ENCODE results near the gene IFIT5.
"Not testable (repeated sequence)": the region's sequence is repeated elsewhere in the genome, so short reads cannot be mapped to it uniquely, and the experiment has no call there.

The IFIT5 gene

DNA sequence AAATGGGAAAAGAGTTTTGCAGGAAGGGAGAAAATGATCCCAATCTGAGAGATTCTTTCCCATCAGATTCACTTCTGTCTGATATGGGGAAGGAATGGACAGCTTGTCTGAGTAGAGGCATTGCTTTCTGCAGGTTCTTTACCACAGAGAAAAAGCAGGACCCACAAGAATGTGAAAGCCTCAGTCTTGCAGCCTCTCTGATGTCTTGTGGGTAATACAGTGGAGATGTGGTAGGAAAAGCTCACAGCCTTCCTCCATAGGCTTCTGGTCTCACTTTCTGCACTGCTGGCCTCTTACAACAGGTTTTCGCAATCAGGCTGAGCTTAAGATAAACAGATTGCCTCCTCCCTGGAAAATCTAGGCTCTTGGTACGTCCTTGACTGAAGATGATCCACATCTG lies 21.4 kb upstream of the IFIT5 start:
- Histone ChIP-seq H3K4me3 (ENCODE audit: low read length in 2 of 2) (peak overlapping the region; percentile 63 to 82), H3K36me3 (ENCODE audit: control insufficient read depth in 2 of 2, insufficient read depth in 2 of 2, low read length in 2 of 2) (no peaks in the 10 kb centered on the region), H3K9me3 (ENCODE audit: control insufficient read depth in 2 of 2, low read length in 2 of 2) (no peaks in the 10 kb centered on the region), H3K27me3 (ENCODE audit: control insufficient read depth in 2 of 2, insufficient read depth in 2 of 2, low read length in 2 of 2) (no peaks in the 10 kb centered on the region), H3K4me1 (ENCODE audit: control insufficient read depth in 2 of 2, insufficient read depth in 2 of 2, low read length in 2 of 2) (peaks cover 11 to 14% of the 10 kb centered on the region in 2 donors), H3K27ac (ENCODE audit: low read depth in 2 of 2, low read length in 2 of 2) (peak overlapping the region; percentile 63 to 72), H3K9ac (ENCODE audit: low read depth in 1 of 2, low read length in 2 of 2) (peak overlapping the region; percentile 50 to 63)

DNA sequence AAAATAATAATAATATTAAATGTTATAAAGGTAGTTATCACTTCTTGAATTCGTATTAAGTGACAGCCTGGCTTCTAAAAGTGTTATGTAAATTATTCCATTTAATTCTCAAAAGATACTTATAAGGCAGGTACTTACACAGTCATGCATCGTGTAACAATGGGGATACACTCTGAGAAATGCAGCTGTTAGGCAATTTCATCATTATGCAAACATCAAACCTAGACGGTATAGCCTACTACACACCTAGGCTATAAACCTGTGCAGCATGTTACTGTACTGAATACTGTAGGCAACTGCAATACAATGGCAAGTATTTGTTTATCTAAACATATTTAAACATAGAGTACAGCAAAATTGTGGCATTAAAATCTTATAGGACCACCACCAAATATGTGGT lies 20.5 kb upstream of the IFIT5 start:
- H3K27ac ChIP-seq (ENCODE audit: low read depth in 2 of 2, low read length in 2 of 2): no peak overlapping the region
- peaks cover 11 to 14% of the 10 kb centered on the region in 2 donors for H3K4me1 ChIP-seq (ENCODE audit: control insufficient read depth in 2 of 2, insufficient read depth in 2 of 2, low read length in 2 of 2)
- no peak overlapping the region for H3K9ac ChIP-seq (ENCODE audit: low read depth in 1 of 2, low read length in 2 of 2)
- no peaks in the 10 kb centered on the region for H3K27me3 ChIP-seq (ENCODE audit: control insufficient read depth in 2 of 2, insufficient read depth in 2 of 2, low read length in 2 of 2)
- no peaks in the 10 kb centered on the region for H3K36me3 ChIP-seq (ENCODE audit: control insufficient read depth in 2 of 2, insufficient read depth in 2 of 2, low read length in 2 of 2)
- no peaks in the 10 kb centered on the region for H3K9me3 ChIP-seq (ENCODE audit: control insufficient read depth in 2 of 2, low read length in 2 of 2)
- peak overlapping the region; percentile 3 to 82 for H3K4me3 ChIP-seq (ENCODE audit: low read length in 2 of 2)

DNA sequence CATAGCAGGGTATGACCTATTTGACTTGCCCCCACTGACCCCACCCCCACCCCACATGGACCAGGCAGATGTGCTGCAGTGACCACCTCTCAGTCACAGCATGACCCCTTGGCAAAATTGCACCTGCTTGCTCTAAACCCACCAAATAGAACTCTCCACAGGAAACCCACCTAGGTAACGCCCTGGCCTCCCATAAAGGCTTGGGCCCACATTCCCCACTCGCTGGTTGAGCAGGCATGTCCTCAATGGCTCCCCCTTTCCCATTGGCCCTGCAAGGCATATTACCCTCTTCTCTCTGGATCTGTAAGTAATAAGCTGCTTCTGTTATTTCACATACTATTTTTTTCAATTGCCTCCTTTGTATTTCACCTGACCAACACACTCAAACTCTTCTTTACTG lies 19.2 kb upstream of the IFIT5 start:
- Histone ChIP-seq H3K4me3 (ENCODE audit: low read length in 2 of 2) (no peak overlapping the region), H3K27ac (ENCODE audit: low read depth in 2 of 2, low read length in 2 of 2) (no peak overlapping the region), H3K9ac (ENCODE audit: low read depth in 1 of 2, low read length in 2 of 2) (no peak overlapping the region), H3K4me1 (ENCODE audit: control insufficient read depth in 2 of 2, insufficient read depth in 2 of 2, low read length in 2 of 2) (peaks cover 11 to 14% of the 10 kb centered on the region in 2 donors), H3K36me3 (ENCODE audit: control insufficient read depth in 2 of 2, insufficient read depth in 2 of 2, low read length in 2 of 2) (no peaks in the 10 kb centered on the region), H3K9me3 (ENCODE audit: control insufficient read depth in 2 of 2, low read length in 2 of 2) (no peaks in the 10 kb centered on the region), H3K27me3 (ENCODE audit: control insufficient read depth in 2 of 2, insufficient read depth in 2 of 2, low read length in 2 of 2) (no peaks in the 10 kb centered on the region)

DNA sequence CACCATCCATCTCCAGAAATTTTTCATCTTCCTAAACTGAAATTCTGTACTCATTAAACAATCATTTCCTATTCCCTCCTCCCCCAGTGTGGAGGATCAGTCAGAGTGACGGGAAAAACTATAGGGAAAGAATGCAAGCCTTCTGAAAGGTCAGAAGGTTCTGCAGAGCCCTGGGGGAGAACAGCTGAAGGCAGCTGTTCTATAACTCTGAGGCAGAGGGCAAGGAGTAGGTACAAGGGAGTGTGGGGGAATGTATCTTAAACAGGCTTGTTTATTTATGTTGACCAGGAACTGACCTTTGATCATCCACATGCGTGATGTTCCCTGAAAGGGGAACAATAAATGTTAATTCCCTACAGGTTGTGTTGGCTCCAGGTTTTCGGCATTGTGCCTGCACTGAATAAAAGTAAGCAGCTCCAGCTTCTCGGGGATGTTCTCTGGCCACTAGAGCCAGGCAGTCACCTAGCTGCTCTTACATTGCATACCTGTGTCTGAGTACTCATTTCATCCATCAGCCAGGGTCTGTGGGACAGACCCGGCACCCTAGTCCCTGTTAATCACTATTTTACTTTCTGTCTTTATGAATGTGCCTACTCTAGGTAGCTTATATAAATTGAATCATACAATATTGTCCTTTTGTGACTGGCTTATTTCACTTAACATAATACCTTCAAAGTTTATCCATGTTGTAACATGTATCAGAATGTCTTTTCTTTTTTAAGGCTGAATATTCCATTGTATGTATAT lies 16.2 kb upstream of the IFIT5 start:
- peaks cover 0 to 5% of the 10 kb centered on the region in 2 donors for H3K36me3 ChIP-seq (ENCODE audit: control insufficient read depth in 2 of 2, insufficient read depth in 2 of 2, low read length in 2 of 2)
- H3K9ac ChIP-seq (ENCODE audit: low read depth in 1 of 2, low read length in 2 of 2): no peak overlapping the region
- H3K27ac ChIP-seq (ENCODE audit: low read depth in 2 of 2, low read length in 2 of 2): no peak overlapping the region
- no peaks in the 10 kb centered on the region for H3K27me3 ChIP-seq (ENCODE audit: control insufficient read depth in 2 of 2, insufficient read depth in 2 of 2, low read length in 2 of 2)
- peaks cover 6 to 7% of the 10 kb centered on the region in 2 donors for H3K4me1 ChIP-seq (ENCODE audit: control insufficient read depth in 2 of 2, insufficient read depth in 2 of 2, low read length in 2 of 2)
- no peak overlapping the region for H3K4me3 ChIP-seq (ENCODE audit: low read length in 2 of 2)
- H3K9me3 ChIP-seq (ENCODE audit: control insufficient read depth in 2 of 2, low read length in 2 of 2): no peaks in the 10 kb centered on the region

GRCh38 chr10:89399956-89400355 lies 14.4 kb upstream of the IFIT5 start:
- peaks cover 0 to 5% of the 10 kb centered on the region in 2 donors for H3K36me3 ChIP-seq (ENCODE audit: control insufficient read depth in 2 of 2, insufficient read depth in 2 of 2, low read length in 2 of 2)
- no peak overlapping the region for H3K9ac ChIP-seq (ENCODE audit: low read depth in 1 of 2, low read length in 2 of 2)

DNA sequence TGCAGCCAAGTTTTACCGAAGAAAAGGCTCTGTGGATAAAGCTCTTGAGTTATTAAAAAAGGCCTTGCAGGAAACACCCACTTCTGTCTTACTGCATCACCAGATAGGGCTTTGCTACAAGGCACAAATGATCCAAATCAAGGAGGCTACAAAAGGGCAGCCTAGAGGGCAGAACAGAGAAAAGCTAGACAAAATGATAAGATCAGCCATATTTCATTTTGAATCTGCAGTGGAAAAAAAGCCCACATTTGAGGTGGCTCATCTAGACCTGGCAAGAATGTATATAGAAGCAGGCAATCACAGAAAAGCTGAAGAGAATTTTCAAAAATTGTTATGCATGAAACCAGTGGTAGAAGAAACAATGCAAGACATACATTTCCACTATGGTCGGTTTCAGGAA lies 11.3 kb upstream of the IFIT5 start:
- Histone ChIP-seq H3K9me3 (ENCODE audit: control insufficient read depth in 2 of 2, low read length in 2 of 2) (no peaks in the 10 kb centered on the region), H3K4me3 (ENCODE audit: low read length in 2 of 2) (no peak overlapping the region), H3K27me3 (ENCODE audit: control insufficient read depth in 2 of 2, insufficient read depth in 2 of 2, low read length in 2 of 2) (no peaks in the 10 kb centered on the region), H3K36me3 (ENCODE audit: control insufficient read depth in 2 of 2, insufficient read depth in 2 of 2, low read length in 2 of 2) (peaks cover 0 to 5% of the 10 kb centered on the region in 2 donors), H3K9ac (ENCODE audit: low read depth in 1 of 2, low read length in 2 of 2) (no peak overlapping the region), H3K4me1 (ENCODE audit: control insufficient read depth in 2 of 2, insufficient read depth in 2 of 2, low read length in 2 of 2) (no peaks in the 10 kb centered on the region), H3K27ac (ENCODE audit: low read depth in 2 of 2, low read length in 2 of 2) (no peak overlapping the region)

More at GRCh38 chr10:89399956-89400355, 14.4 kb upstream of the IFIT5 start:
- Histone ChIP-seq H3K27ac (ENCODE audit: low read depth in 2 of 2, low read length in 2 of 2) (no peak overlapping the region), H3K27me3 (ENCODE audit: control insufficient read depth in 2 of 2, insufficient read depth in 2 of 2, low read length in 2 of 2) (no peaks in the 10 kb centered on the region), H3K4me1 (ENCODE audit: control insufficient read depth in 2 of 2, insufficient read depth in 2 of 2, low read length in 2 of 2) (no peaks in the 10 kb centered on the region), H3K4me3 (ENCODE audit: low read length in 2 of 2) (no peak overlapping the region), H3K9me3 (ENCODE audit: control insufficient read depth in 2 of 2, low read length in 2 of 2) (no peaks in the 10 kb centered on the region)

DNA sequence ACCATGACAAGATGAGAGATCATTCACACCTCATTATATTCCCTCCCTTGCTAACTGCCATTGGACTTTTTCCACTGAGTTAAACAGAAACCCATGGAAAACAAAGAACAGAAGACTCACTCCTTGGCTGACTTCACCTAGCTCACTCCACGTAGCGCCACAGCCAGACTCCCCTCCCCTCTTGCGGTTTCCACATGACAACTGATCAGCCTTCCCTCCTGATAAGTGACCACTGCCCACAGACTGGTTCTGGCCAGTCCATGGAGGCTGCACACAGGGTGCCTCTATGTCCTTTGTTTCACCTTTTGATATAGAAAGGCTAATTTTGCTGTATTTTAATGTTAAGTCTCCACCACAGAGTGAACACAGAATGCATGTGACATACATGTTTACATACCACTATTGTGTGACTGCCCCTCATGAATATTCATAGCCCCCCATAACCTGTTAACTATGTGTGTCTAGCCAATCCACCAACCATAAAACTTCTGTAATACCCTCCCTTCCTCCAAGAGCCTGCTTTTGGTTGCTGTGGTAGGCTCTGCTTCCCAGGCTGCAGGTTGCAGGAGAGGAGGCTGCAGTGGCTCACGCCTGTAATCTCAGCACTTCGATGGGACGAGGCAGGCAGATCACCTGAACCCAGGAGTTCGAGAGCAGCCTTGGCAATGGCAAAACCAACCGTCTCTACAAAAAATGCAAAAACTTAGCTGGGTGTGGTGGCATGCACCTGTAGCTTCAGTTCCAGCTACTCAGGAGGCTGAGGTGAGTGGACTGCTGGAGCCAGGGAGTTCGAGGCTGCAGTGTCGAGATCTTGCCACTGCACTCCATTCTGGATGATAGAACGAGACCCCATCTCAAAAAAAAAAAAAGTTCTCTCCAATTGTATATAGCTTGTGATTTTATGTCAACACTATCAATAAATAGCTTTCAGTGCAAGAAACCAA lies 10.0 kb upstream of the IFIT5 start:
- no peak overlapping the region for H3K4me3 ChIP-seq (ENCODE audit: low read length in 2 of 2)
- H3K27ac ChIP-seq (ENCODE audit: low read depth in 2 of 2, low read length in 2 of 2): no peak overlapping the region
- no peaks in the 10 kb centered on the region for H3K4me1 ChIP-seq (ENCODE audit: control insufficient read depth in 2 of 2, insufficient read depth in 2 of 2, low read length in 2 of 2)
- H3K9ac ChIP-seq (ENCODE audit: low read depth in 1 of 2, low read length in 2 of 2): no peak overlapping the region
- no peaks in the 10 kb centered on the region for H3K9me3 ChIP-seq (ENCODE audit: control insufficient read depth in 2 of 2, low read length in 2 of 2)
- peaks cover 0 to 5% of the 10 kb centered on the region in 2 donors for H3K36me3 ChIP-seq (ENCODE audit: control insufficient read depth in 2 of 2, insufficient read depth in 2 of 2, low read length in 2 of 2)
- H3K27me3 ChIP-seq (ENCODE audit: control insufficient read depth in 2 of 2, insufficient read depth in 2 of 2, low read length in 2 of 2): no peaks in the 10 kb centered on the region

- H3K4me3 ChIP-seq (ENCODE audit: low read length in 2 of 2); H3K9me3 ChIP-seq (ENCODE audit: control insufficient read depth in 2 of 2, low read length in 2 of 2); H3K27me3 ChIP-seq (ENCODE audit: control insufficient read depth in 2 of 2, insufficient read depth in 2 of 2, low read length in 2 of 2); H3K27ac ChIP-seq (ENCODE audit: low read depth in 2 of 2, low read length in 2 of 2); H3K4me1 ChIP-seq (ENCODE audit: control insufficient read depth in 2 of 2, insufficient read depth in 2 of 2, low read length in 2 of 2); H3K9ac ChIP-seq (ENCODE audit: low read depth in 1 of 2, low read length in 2 of 2); H3K36me3 ChIP-seq (ENCODE audit: control insufficient read depth in 2 of 2, insufficient read depth in 2 of 2, low read length in 2 of 2): not testable (repeated sequence)
Observed at GRCh38 chr10:89406178-89406577, 8.2 kb upstream of the IFIT5 start.

DNA sequence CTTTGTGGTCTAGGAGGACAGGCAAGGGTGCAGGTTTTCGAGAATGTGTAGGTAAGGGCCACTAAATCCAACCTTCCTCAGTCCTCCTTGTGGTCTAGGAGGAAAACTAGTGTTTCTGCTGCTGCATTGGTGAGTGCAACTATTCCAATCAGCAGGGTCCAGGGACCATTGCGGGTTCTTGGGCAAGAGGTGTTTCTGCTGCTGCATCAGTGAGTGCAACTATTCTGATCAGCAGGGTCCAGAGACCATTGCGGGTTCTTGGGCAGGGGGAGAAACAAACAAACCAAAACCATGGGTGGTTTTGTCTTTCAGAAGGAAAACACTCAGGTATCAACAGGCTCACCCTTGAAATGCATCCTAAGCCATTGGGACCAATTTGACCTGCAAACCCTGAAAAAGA lies 6.6 kb upstream of the IFIT5 start:
- not testable (repeated sequence) for H3K36me3 ChIP-seq (ENCODE audit: control insufficient read depth in 2 of 2, insufficient read depth in 2 of 2, low read length in 2 of 2); H3K9me3 ChIP-seq (ENCODE audit: control insufficient read depth in 2 of 2, low read length in 2 of 2); H3K4me1 ChIP-seq (ENCODE audit: control insufficient read depth in 2 of 2, insufficient read depth in 2 of 2, low read length in 2 of 2); H3K4me3 ChIP-seq (ENCODE audit: low read length in 2 of 2); H3K27me3 ChIP-seq (ENCODE audit: control insufficient read depth in 2 of 2, insufficient read depth in 2 of 2, low read length in 2 of 2); H3K9ac ChIP-seq (ENCODE audit: low read depth in 1 of 2, low read length in 2 of 2); H3K27ac ChIP-seq (ENCODE audit: low read depth in 2 of 2, low read length in 2 of 2)

DNA sequence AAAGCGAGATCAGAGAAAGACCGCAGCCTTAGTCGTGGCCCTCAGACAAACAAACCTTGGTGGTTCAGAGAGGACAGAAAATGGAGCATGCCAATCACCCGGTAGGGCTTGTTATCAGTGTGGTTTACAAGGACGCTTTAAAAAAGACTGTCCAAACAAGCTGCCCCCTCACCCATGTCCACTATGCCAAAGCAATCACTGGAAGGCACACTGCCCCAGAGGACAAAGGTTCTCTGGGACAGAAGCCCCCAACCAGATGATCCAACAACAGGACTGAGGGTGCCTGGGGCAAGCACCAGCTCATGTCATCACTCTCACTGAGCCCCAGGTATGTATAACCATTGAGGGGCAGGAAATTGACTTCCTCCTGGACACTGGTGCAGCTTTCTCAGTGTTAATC lies 5.1 kb upstream of the IFIT5 start:
- not testable (repeated sequence) for H3K4me3 ChIP-seq (ENCODE audit: low read length in 2 of 2); H3K4me1 ChIP-seq (ENCODE audit: control insufficient read depth in 2 of 2, insufficient read depth in 2 of 2, low read length in 2 of 2); H3K36me3 ChIP-seq (ENCODE audit: control insufficient read depth in 2 of 2, insufficient read depth in 2 of 2, low read length in 2 of 2); H3K9me3 ChIP-seq (ENCODE audit: control insufficient read depth in 2 of 2, low read length in 2 of 2); H3K9ac ChIP-seq (ENCODE audit: low read depth in 1 of 2, low read length in 2 of 2); H3K27ac ChIP-seq (ENCODE audit: low read depth in 2 of 2, low read length in 2 of 2); H3K27me3 ChIP-seq (ENCODE audit: control insufficient read depth in 2 of 2, insufficient read depth in 2 of 2, low read length in 2 of 2)
